Prostate gland (tissue), 2 donors: ENCODE data around the gene DAO. TPM values are rescaled to one million over a fixed set of nuclear protein-coding genes. Genes with fewer than 3 reads are reported as not detected.

ENCODE experiments used
- DNase-seq: peaks from one replicate; pipeline ENCODE4 v3.0.0-alpha.2; 2019; ENCODE audit warnings: low spot score
- H3K27ac ChIP-seq, 2 donors: fragments of 200-600 bp; sonication (generic); 2 replicates each; pipeline ENCODE4 v1.5.1; 2017 to 2019
- H3K27me3 ChIP-seq: fragments of 200-600 bp; sonication (generic); replicated peaks from 2 replicates; pipeline ENCODE4 v1.5.1; 2019; ENCODE audit not compliant: insufficient read depth
- H3K36me3 ChIP-seq, 2 donors: fragments of 200-600 bp; sonication (generic); 1 replicate in 1 of 2; 2 replicates in 1 of 2; pipeline versions ENCODE4 v1.5.1 to v1.8.1; 2017 to 2019
- H3K4me1 ChIP-seq: fragments of 200-600 bp; sonication (generic); replicated peaks from 2 replicates; pipeline ENCODE4 v1.5.1; 2019
- H3K4me3 ChIP-seq, 2 donors: fragments of 200-600 bp; sonication (generic); 2 replicates each; pipeline ENCODE4 v1.5.1; 2017 to 2019
- H3K9me3 ChIP-seq: fragments of 200-600 bp; sonication (generic); 2 replicates; pipeline ENCODE4 v1.5.1; 2017
- POLR2A ChIP-seq: fragments of 450-650 bp; IDR thresholded peaks from one replicate; pipeline ENCODE4 v1.6.1; 2016; ENCODE audit warnings: antibody characterized with exemption, mild to moderate bottlenecking
- POLR2AphosphoS5 ChIP-seq: sonication (generic); formaldehyde crosslinking; IDR thresholded peaks from one replicate; pipeline ENCODE4 v1.6.1; 2017; ENCODE audit warnings: antibody characterized with exemption
- WGBS: methylation state at CpG from one replicate; pipeline ENCODE4 v1.1.5; 2018; 5-methylcytosine and 5-hydroxymethylcytosine counted together
- intact Hi-C: fragments of 100-400 bp; cut with DNase I; formaldehyde crosslinking; loops from one replicate; pipeline ENCODE4 v1.14.2; 2022
- total RNA-seq, 2 donors: library from RNA; depleted of rRNA; stranded (reverse); fragments of >200 nt; gene quantifications; one replicate each; pipeline ENCODE4 v1.1.0, GENCODE V29; 2016
- TF ChIP-seq, protein P1 (sequence below), 4 experiments: fragments of 200-600 bp in 2 of 4; fragments of 450-650 bp in 2 of 4; sonication (generic) in 2 of 4; IDR thresholded peaks; 1 replicate in 3 of 4; 2 replicates in 1 of 4; pipeline ENCODE4 v1.5.1; 2016 to 2019; ENCODE audit warnings: antibody characterized with exemption in 4 of 4, mild to moderate bottlenecking in 2 of 4, moderate library complexity in 2 of 4

The DAO gene
- total RNA-seq, 2 donors from 2014 or later = not detected

- H3K9me3 ChIP-seq = no peaks in the 10 kb centered on the region
- intact Hi-C loops = no loop called here
- H3K27ac ChIP-seq = no peak overlapping the region
- H3K4me1 ChIP-seq = no peaks in the 10 kb centered on the region
- no peaks in the 10 kb centered on the region for H3K36me3 ChIP-seq
- TF ChIP-seq POLR2AphosphoS5 (no peak), POLR2A (no peak)
- TF ChIP-seq, protein P1, sequence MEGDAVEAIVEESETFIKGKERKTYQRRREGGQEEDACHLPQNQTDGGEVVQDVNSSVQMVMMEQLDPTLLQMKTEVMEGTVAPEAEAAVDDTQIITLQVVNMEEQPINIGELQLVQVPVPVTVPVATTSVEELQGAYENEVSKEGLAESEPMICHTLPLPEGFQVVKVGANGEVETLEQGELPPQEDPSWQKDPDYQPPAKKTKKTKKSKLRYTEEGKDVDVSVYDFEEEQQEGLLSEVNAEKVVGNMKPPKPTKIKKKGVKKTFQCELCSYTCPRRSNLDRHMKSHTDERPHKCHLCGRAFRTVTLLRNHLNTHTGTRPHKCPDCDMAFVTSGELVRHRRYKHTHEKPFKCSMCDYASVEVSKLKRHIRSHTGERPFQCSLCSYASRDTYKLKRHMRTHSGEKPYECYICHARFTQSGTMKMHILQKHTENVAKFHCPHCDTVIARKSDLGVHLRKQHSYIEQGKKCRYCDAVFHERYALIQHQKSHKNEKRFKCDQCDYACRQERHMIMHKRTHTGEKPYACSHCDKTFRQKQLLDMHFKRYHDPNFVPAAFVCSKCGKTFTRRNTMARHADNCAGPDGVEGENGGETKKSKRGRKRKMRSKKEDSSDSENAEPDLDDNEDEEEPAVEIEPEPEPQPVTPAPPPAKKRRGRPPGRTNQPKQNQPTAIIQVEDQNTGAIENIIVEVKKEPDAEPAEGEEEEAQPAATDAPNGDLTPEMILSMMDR (IDR thresholded peaks at IDR 0.05) = no peak
- no peak for DNase-seq
- H3K4me3 ChIP-seq = no peak overlapping the region
- no peaks in the 10 kb centered on the region for H3K27me3 ChIP-seq
Observed at GRCh38 chr12:108849660-108850059, 30.2 kb upstream of the DAO start.

- DNase-seq = no peak
- Histone ChIP-seq H3K4me1 (peaks cover 9% of the 10 kb centered on the region), H3K9me3 (no peaks in the 10 kb centered on the region), H3K27me3 (no peaks in the 10 kb centered on the region), H3K27ac (no peak overlapping the region), H3K4me3 (no peak overlapping the region), H3K36me3 (no peaks in the 10 kb centered on the region)
- TF ChIP-seq, protein P1 (IDR thresholded peaks at IDR 0.05) = no peak
- no peak for TF ChIP-seq POLR2AphosphoS5
- TF ChIP-seq POLR2A = no peak
- 75% methylated on average over 9 of the region's 9 CpGs for WGBS
- intact Hi-C loops = no loop called here
Observed at GRCh38 chr12:108850854-108851573, 28.9 kb upstream of the DAO start.

- 82% methylated on average over 16 of the region's 16 CpGs for WGBS
- Histone ChIP-seq H3K36me3 (no peaks in the 10 kb centered on the region), H3K9me3 (no peaks in the 10 kb centered on the region), H3K27me3 (no peaks in the 10 kb centered on the region), H3K27ac (peak overlapping the region in 1 of 2 donors; percentile 11), H3K4me3 (no peak overlapping the region), H3K4me1 (peaks cover 10% of the 10 kb centered on the region)
- intact Hi-C loops = no loop called here
- no peak for DNase-seq
- no peak for TF ChIP-seq POLR2A
- TF ChIP-seq, protein P1 (IDR thresholded peaks at IDR 0.05) = no peak
- no peak for TF ChIP-seq POLR2AphosphoS5
Observed at GRCh38 chr12:108852674-108853309, 27.1 kb upstream of the DAO start.

DNA sequence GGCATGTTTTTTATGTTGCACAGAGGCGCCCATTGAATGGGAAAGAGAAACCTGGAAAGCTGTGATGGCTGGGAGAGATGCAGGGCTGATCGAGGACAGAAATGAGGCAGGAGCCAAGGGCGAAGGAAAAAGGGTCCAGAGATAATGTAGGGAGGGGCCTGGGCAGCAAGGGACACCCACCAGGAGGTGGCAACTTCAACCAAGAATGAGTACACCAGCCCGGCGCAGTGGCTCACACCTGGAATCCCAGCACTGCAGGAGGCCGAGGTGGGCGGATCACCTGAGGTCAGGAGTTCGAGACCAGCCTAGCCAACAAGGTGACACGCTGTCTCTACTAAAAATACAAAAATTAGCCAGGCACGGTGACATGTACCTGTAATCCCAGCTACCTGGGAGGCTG is 26.5 kb upstream of the DAO start:
- Histone ChIP-seq H3K36me3 (no peaks in the 10 kb centered on the region), H3K4me1 (peaks cover 10% of the 10 kb centered on the region), H3K27me3 (no peaks in the 10 kb centered on the region), H3K4me3 (no peak overlapping the region), H3K27ac (peak overlapping the region; percentile 11 to 40), H3K9me3 (no peaks in the 10 kb centered on the region)
- intact Hi-C loops = no loop called here
- no peak for TF ChIP-seq POLR2A
- TF ChIP-seq POLR2AphosphoS5 = no peak
- TF ChIP-seq, protein P1 (IDR thresholded peaks at IDR 0.05) = no peak
- 91% methylated on average over 10 of the region's 10 CpGs for WGBS
- no peak for DNase-seq
